HepG2 (cell line): Measurements from ENCODE around the gene CAMK2G. TPM values are rescaled to one million over a fixed set of nuclear protein-coding genes. Genes with fewer than 3 reads are reported as not detected.

Experiments used
- ATAC-seq: fragments of 200-7000 bp; cut with Tn5 transposase; 3 replicates; pipeline ENCODE4 v1.9.1; 2020; ENCODE audit warnings: mild to moderate bottlenecking, moderate library complexity
- BruUV-seq: library from RNA; stranded (reverse); fragments of 400-500 nt; replicated peaks from 2 replicates; lab custom pipeline; 2021; lab: Mats Ljungman, UMichigan
- CTCF ChIA-PET: fragments of 300-600 bp; formaldehyde crosslinking; extraction: SDS; loops from one replicate; lab custom pipeline; 2021; ENCODE audit warnings: low total read pairs, inconsistent platforms, low intra/inter-chr PET ratio; lab: Yijun Ruan, JAX
- POLR2A ChIA-PET: fragments of 350-600 bp; sonication (Branson Sonifier 250); formaldehyde crosslinking; loops from one replicate; lab custom pipeline; 2020; ENCODE audit warnings: antibody characterized with exemption, inconsistent platforms; lab: Yijun Ruan, JAX
- DNase-seq: peaks from one replicate; pipeline ENCODE4 v3.0.0-alpha.2; 2015; ENCODE audit warnings: low spot score
- FAIRE-seq: peaks from 3 replicates; lab custom pipeline; 2011; peaks lifted over from hg19 to GRCh38; lab: Jason Lieb, UNC
- H2AFZ ChIP-seq: one replicate; pipeline ENCODE4 v1.6.1; 2011; ENCODE audit warnings: low read length, inconsistent platforms
- H3K27ac ChIP-seq: fragments of 300-600 bp; 3 replicates; pipeline ENCODE4 v1.8.0; 2011; ENCODE audit warnings: mixed run types, mild to moderate bottlenecking, mixed read lengths, low read length, inconsistent platforms; ENCODE audit not compliant: insufficient read depth; ENCODE audit errors: extremely low read length
- H3K27me3 ChIP-seq, 2 experiments: fragments of 200-600 bp in 1 of 2; 2 replicates in 1 of 2; 3 replicates in 1 of 2; pipeline versions ENCODE4 v1.6.0 to v1.8.0; 2011; ENCODE audit warnings: low read length in 2 of 2, mild to moderate bottlenecking in 2 of 2, moderate library complexity in 2 of 2, inconsistent platforms in 1 of 2; ENCODE audit not compliant: insufficient read depth in 2 of 2, control insufficient read depth in 1 of 2
- H3K36me3 ChIP-seq, 2 experiments: fragments of 200-600 bp in 1 of 2; replicated peaks in 1 of 2; 2 replicates in 1 of 2; 3 replicates in 1 of 2; pipeline versions ENCODE4 v1.5.1 to v1.8.0; 2011; ENCODE audit warnings: low read length in 2 of 2, inconsistent platforms in 1 of 2; ENCODE audit not compliant: insufficient read depth in 2 of 2, control insufficient read depth in 1 of 2
- H3K4me1 ChIP-seq: 2 replicates; pipeline ENCODE4 v1.5.1; 2012; ENCODE audit warnings: low read length, inconsistent platforms; ENCODE audit not compliant: insufficient read depth
- H3K4me2 ChIP-seq: 2 replicates; pipeline ENCODE4 v1.6.0; 2011; ENCODE audit warnings: low read depth, low read length, inconsistent platforms
- H3K4me3 ChIP-seq, 3 experiments: fragments of 200-600 bp in 1 of 3; sonication (generic), shearing (Covaris generic) in 1 of 3; replicated peaks in 1 of 3; 2 replicates each; pipeline ENCODE4 v1.5.1; 2011 to 2016; ENCODE audit warnings: low read length in 3 of 3, inconsistent platforms in 2 of 3, low read depth in 2 of 3, mild to moderate bottlenecking in 2 of 3, control low read depth in 1 of 3, mixed read lengths in 1 of 3; ENCODE audit not compliant: insufficient read depth in 1 of 3
- H3K79me2 ChIP-seq: one replicate; pipeline ENCODE4 v1.6.1; 2011; ENCODE audit warnings: low read length, inconsistent platforms; ENCODE audit not compliant: insufficient read depth
- H3K9ac ChIP-seq: 2 replicates; pipeline ENCODE4 v1.6.0; 2011; ENCODE audit warnings: mild to moderate bottlenecking, low read depth, low read length, inconsistent platforms; ENCODE audit not compliant: insufficient read depth
- H3K9me3 ChIP-seq: 2 replicates; pipeline ENCODE4 v1.5.1; 2012; ENCODE audit warnings: mild to moderate bottlenecking, low read length
- H4K20me1 ChIP-seq: 2 replicates; pipeline ENCODE4 v1.6.0; 2011; ENCODE audit warnings: inconsistent platforms, mild to moderate bottlenecking, low read length, moderate library complexity; ENCODE audit not compliant: insufficient read depth
- ATF5 ChIP-seq: sonication (generic); formaldehyde crosslinking; IDR thresholded peaks from 2 replicates; pipeline ENCODE4 v1.4.0; 2020; ENCODE audit warnings: mild to moderate bottlenecking, low read depth, missing genetic modification reagents
- IRF9 ChIP-seq: sonication (generic); formaldehyde crosslinking; IDR thresholded peaks from 2 replicates; pipeline ENCODE4 v1.8.0; 2022; ENCODE audit warnings: missing genetic modification reagents, mild to moderate bottlenecking, borderline replicate concordance
- PBX3 ChIP-seq: sonication (generic); formaldehyde crosslinking; IDR thresholded peaks from 2 replicates; pipeline ENCODE4 v1.8.1; 2023; ENCODE audit warnings: missing genetic modification reagents, inconsistent platforms, borderline replicate concordance
- SNAPC4 ChIP-seq: sonication (generic); formaldehyde crosslinking; IDR thresholded peaks from 2 replicates; pipeline ENCODE4 v1.4.0; 2020; ENCODE audit warnings: mild to moderate bottlenecking, missing genetic modification reagents
- TFDP1 ChIP-seq: IDR thresholded peaks from 2 replicates; pipeline ENCODE4 v1.6.1; 2016; ENCODE audit warnings: missing compliant biosample characterization, missing genetic modification reagents, borderline replicate concordance
- ZBTB43 ChIP-seq: sonication (generic); formaldehyde crosslinking; conservative IDR thresholded peaks from 2 replicates; pipeline ENCODE4 v1.4.0; 2020; ENCODE audit warnings: missing genetic modification reagents
- ZNF20 ChIP-seq: sonication (generic); formaldehyde crosslinking; IDR thresholded peaks from 2 replicates; pipeline ENCODE4 v1.4.0; 2020; ENCODE audit warnings: mild to moderate bottlenecking, moderate library complexity, missing genetic modification reagents
- ZNF24 ChIP-seq: fragments of 450-650 bp; IDR thresholded peaks from 2 replicates; pipeline ENCODE4 v1.6.1; 2017; ENCODE audit warnings: antibody characterized with exemption, mild to moderate bottlenecking
- ZNF670 ChIP-seq: sonication (generic); formaldehyde crosslinking; IDR thresholded peaks from 2 replicates; pipeline ENCODE4 v1.8.0; 2022; ENCODE audit warnings: mild to moderate bottlenecking, missing genetic modification reagents, borderline replicate concordance
- WGBS: methylation state at CpG from one replicate; pipeline ENCODE4 v1.1.6; 2017; ENCODE audit warnings: low lambda C conversion rate; 5-methylcytosine and 5-hydroxymethylcytosine counted together
- in situ Hi-C: cut with HindIII; loops from 2 replicates; pipeline ENCODE4 v1.10.0; 2017; ENCODE audit warnings: low pct_unique_long_range_greater_than_20kb; ENCODE audit not compliant: extremely low pct_ligation_motif_present
- intact Hi-C: fragments of 100-400 bp; cut with micrococcal nuclease; formaldehyde crosslinking; loops from one replicate; pipeline ENCODE4 v1.10.0; 2022; ENCODE audit not compliant: unreplicated experiment
- polyA plus RNA-seq, 8 experiments: library from polyadenylated mRNA; depleted of rRNA in 3 of 8; stranded (reverse) in 7 of 8; unstranded in 1 of 8; fragments of >200 nt; fragmentation: Illumina TruSeq in 4 of 8; extraction: Trizol in 4 of 8; gene quantifications; 2 replicates each; pipeline versions ENCODE4 v1.2.1 to v1.2.3, GENCODE V29; 2011 to 2016; ENCODE audit warnings: low read depth in 4 of 8, missing spikeins in 1 of 8, mixed read lengths in 1 of 8; ENCODE audit not compliant: insufficient read depth in 1 of 8
- total RNA-seq, 5 experiments: library from RNA; depleted of rRNA; stranded (reverse); fragments of >200 nt; fragmentation: Illumina TruSeq; extraction: Trizol; gene quantifications; 2 replicates each; pipeline ENCODE4 v1.2.3, GENCODE V29; 2016; ENCODE audit warnings: low read depth in 1 of 5

Gene CAMK2G
- total and polyA plus RNA-seq, 2 of the 13 experiments (the other 11 are each of a cell fraction or from before 2014, with no cell fraction given), result 15.9 to 18.8 TPM

- no TSS peak for BruUV-seq
- under 1% methylated on average over 43 of the region's 57 CpGs for WGBS
- H3K9ac ChIP-seq, result peak within 1 kb of the TSS; percentile 92
- DNase-seq (peak; percentile 80), ATAC-seq (peak; percentile 71), FAIRE-seq (peak; percentile 89)
- H3K27me3 ChIP-seq, result no peaks in the 10 kb centered on the region; a peak in 1 of 5 replicates
- peak within 1 kb of the TSS; percentile 81 for H3K27ac ChIP-seq
- ChIA-PET CTCF (no interaction called here), POLR2A (interaction anchor here (0.5 to 2.0 kb wide), 8 partner anchors 10 to 109 kb away, joined by 3 to 31 read pairs (median 6); partner anchors contain the start of gene SEC24C)
- H3K4me1 ChIP-seq, result peaks cover 43% of the 10 kb centered on the region
- intact Hi-C loops (no loop called here), in situ Hi-C loops (no loop called here)
- H3K4me2 ChIP-seq, result peak within 1 kb of the TSS; percentile 85
- H4K20me1 ChIP-seq, result 0 out of 2 replicates have a peak, but pooled peaks cover under 1% of the 10 kb centered on the region
- no peaks in the 10 kb centered on the region; a peak in 2 of 5 replicates for H3K36me3 ChIP-seq
- no peak within 1 kb of the TSS for H2AFZ ChIP-seq
- peak within 1 kb of the TSS; percentile 80 to 89 (median 88) for H3K4me3 ChIP-seq
- H3K9me3 ChIP-seq, result no peaks in the 10 kb centered on the region
- peaks cover 50% of the 10 kb centered on the region for H3K79me2 ChIP-seq
- no peak for TF ChIP-seq ZNF20 (CRISPR knock-in tag)
- peak; percentile 77; the same call in 1 of the 2 replicates for TF ChIP-seq TFDP1
- no peak for TF ChIP-seq ATF5 (CRISPR knock-in tag)
- TF ChIP-seq ZNF24, result no peak
- TF ChIP-seq SNAPC4, result no peak
- no peak; the same call in 1 of the 2 replicates for TF ChIP-seq IRF9 (CRISPR knock-in tag)
- TF ChIP-seq ZBTB43 (CRISPR knock-in tag), result no peak; the same call in 1 of the 2 replicates
- TF ChIP-seq PBX3 (CRISPR knock-in tag), result no peak
- TF ChIP-seq ZNF670 (CRISPR knock-in tag), result peak; percentile 74; the same call in 1 of the 2 replicates
Observed at GRCh38 chr10:73781879-73782748, 92.2 kb downstream of the CAMK2G start, which contains the start of gene CHCHD1. Gene CHCHD1 (plus strand): TSS chr10:73782048. CDS start chr10:73782076, 28 bp downstream.
